GM23338 (cell line): ENCODE measurements around the gene CANT1.

ENCODE experiments used
- CREB1 ChIP-seq: fragments of 250-450 bp; sonication (Bioruptor Pico); IDR thresholded peaks from 2 replicates; pipeline ENCODE4 v1.5.0; 2020; ENCODE audit warnings: low read depth, mild to moderate bottlenecking, moderate library complexity
- EZH2 ChIP-seq: fragments of 200-600 bp; sonication (generic); IDR thresholded peaks from one replicate; pipeline ENCODE4 v1.8.0; 2017; ENCODE audit warnings: antibody characterized with exemption, mild to moderate bottlenecking, low read depth; ENCODE audit not compliant: unreplicated experiment
- EZH2phosphoT487 ChIP-seq: fragments of 200-600 bp; sonication (generic); IDR thresholded peaks from one replicate; pipeline ENCODE4 v1.8.1; 2018; ENCODE audit warnings: antibody characterized with exemption; ENCODE audit not compliant: unreplicated experiment
- JUNB ChIP-seq: IDR thresholded peaks from one replicate; pipeline ENCODE4 v1.6.1; 2016; ENCODE audit warnings: antibody characterized with exemption; ENCODE audit not compliant: unreplicated experiment
- POLR2AphosphoS5 ChIP-seq: IDR thresholded peaks from 2 replicates; pipeline ENCODE4 v1.6.1; 2016; ENCODE audit warnings: antibody characterized with exemption, low read depth
- STAT1 ChIP-seq: IDR thresholded peaks from one replicate; pipeline ENCODE4 v1.6.1; 2016; ENCODE audit warnings: antibody characterized with exemption; ENCODE audit not compliant: unreplicated experiment
- ZNF114 ChIP-seq: fragments of 250-450 bp; sonication (Bioruptor Pico); IDR thresholded peaks from 2 replicates; pipeline ENCODE4 v1.5.0; 2020; ENCODE audit warnings: mild to moderate bottlenecking, moderate library complexity
- ZNF331 ChIP-seq: fragments of 250-450 bp; sonication (Bioruptor Pico); IDR thresholded peaks from 2 replicates; pipeline ENCODE4 v1.5.0; 2020; ENCODE audit warnings: low read depth, mild to moderate bottlenecking, moderate library complexity
- TF ChIP-seq, protein P1 (sequence below), 2 experiments: fragments of 200-600 bp in 1 of 2; sonication (generic) in 1 of 2; conservative IDR thresholded peaks; 2 replicates each; pipeline versions ENCODE4 v1.5.1 to v1.6.1; 2016 to 2017; ENCODE audit warnings: antibody characterized with exemption in 2 of 2, low read depth in 2 of 2, mild to moderate bottlenecking in 2 of 2, moderate library complexity in 1 of 2
- TF ChIP-seq, protein P2 (sequence below): IDR thresholded peaks from one replicate; pipeline ENCODE4 v1.6.1; 2018; ENCODE audit warnings: antibody characterized with exemption; ENCODE audit not compliant: unreplicated experiment
- TF ChIP-seq, protein P3 (sequence below): fragments of 250-450 bp; sonication (Bioruptor Pico); IDR thresholded peaks from 2 replicates; pipeline ENCODE4 v1.5.0; 2020; ENCODE audit warnings: mild to moderate bottlenecking, moderate library complexity
- TF ChIP-seq, protein P4 (sequence below): IDR thresholded peaks from 2 replicates; pipeline ENCODE4 v1.6.1; 2016; ENCODE audit warnings: antibody characterized with exemption

DNA sequence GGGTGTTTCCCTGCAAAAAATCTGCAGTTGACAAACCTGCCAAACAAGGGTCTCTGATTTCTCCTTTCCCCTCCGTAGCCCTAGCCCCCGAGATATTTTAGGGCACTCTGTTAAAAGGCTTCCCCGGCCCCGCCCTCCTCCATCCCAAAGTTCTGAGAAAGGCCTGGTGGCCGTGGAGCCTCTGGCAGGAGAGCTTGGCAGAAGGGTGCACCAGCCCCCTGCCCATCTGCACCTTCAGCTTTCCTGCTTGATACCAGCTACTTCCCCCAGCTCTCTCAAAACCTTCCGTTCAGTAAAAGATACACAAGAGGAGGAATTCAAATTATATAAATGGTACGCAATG lies 711 bp upstream of the CANT1 start:
- TF ChIP-seq, protein P1, sequence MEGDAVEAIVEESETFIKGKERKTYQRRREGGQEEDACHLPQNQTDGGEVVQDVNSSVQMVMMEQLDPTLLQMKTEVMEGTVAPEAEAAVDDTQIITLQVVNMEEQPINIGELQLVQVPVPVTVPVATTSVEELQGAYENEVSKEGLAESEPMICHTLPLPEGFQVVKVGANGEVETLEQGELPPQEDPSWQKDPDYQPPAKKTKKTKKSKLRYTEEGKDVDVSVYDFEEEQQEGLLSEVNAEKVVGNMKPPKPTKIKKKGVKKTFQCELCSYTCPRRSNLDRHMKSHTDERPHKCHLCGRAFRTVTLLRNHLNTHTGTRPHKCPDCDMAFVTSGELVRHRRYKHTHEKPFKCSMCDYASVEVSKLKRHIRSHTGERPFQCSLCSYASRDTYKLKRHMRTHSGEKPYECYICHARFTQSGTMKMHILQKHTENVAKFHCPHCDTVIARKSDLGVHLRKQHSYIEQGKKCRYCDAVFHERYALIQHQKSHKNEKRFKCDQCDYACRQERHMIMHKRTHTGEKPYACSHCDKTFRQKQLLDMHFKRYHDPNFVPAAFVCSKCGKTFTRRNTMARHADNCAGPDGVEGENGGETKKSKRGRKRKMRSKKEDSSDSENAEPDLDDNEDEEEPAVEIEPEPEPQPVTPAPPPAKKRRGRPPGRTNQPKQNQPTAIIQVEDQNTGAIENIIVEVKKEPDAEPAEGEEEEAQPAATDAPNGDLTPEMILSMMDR (conservative IDR thresholded peaks at IDR 0.05; ENCODE audit: low read depth in 2 of 2): no peak
- TF ChIP-seq EZH2 (no peak), POLR2AphosphoS5 (no peak), EZH2phosphoT487 (no peak), CREB1 (CRISPR knock-in tag) (no peak), JUNB (no peak), ZNF114 (CRISPR knock-in tag) (no peak), ZNF331 (no peak), STAT1 (no peak)
- TF ChIP-seq, protein P2, sequence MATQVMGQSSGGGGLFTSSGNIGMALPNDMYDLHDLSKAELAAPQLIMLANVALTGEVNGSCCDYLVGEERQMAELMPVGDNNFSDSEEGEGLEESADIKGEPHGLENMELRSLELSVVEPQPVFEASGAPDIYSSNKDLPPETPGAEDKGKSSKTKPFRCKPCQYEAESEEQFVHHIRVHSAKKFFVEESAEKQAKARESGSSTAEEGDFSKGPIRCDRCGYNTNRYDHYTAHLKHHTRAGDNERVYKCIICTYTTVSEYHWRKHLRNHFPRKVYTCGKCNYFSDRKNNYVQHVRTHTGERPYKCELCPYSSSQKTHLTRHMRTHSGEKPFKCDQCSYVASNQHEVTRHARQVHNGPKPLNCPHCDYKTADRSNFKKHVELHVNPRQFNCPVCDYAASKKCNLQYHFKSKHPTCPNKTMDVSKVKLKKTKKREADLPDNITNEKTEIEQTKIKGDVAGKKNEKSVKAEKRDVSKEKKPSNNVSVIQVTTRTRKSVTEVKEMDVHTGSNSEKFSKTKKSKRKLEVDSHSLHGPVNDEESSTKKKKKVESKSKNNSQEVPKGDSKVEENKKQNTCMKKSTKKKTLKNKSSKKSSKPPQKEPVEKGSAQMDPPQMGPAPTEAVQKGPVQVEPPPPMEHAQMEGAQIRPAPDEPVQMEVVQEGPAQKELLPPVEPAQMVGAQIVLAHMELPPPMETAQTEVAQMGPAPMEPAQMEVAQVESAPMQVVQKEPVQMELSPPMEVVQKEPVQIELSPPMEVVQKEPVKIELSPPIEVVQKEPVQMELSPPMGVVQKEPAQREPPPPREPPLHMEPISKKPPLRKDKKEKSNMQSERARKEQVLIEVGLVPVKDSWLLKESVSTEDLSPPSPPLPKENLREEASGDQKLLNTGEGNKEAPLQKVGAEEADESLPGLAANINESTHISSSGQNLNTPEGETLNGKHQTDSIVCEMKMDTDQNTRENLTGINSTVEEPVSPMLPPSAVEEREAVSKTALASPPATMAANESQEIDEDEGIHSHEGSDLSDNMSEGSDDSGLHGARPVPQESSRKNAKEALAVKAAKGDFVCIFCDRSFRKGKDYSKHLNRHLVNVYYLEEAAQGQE: no peak
- TF ChIP-seq, protein P3, sequence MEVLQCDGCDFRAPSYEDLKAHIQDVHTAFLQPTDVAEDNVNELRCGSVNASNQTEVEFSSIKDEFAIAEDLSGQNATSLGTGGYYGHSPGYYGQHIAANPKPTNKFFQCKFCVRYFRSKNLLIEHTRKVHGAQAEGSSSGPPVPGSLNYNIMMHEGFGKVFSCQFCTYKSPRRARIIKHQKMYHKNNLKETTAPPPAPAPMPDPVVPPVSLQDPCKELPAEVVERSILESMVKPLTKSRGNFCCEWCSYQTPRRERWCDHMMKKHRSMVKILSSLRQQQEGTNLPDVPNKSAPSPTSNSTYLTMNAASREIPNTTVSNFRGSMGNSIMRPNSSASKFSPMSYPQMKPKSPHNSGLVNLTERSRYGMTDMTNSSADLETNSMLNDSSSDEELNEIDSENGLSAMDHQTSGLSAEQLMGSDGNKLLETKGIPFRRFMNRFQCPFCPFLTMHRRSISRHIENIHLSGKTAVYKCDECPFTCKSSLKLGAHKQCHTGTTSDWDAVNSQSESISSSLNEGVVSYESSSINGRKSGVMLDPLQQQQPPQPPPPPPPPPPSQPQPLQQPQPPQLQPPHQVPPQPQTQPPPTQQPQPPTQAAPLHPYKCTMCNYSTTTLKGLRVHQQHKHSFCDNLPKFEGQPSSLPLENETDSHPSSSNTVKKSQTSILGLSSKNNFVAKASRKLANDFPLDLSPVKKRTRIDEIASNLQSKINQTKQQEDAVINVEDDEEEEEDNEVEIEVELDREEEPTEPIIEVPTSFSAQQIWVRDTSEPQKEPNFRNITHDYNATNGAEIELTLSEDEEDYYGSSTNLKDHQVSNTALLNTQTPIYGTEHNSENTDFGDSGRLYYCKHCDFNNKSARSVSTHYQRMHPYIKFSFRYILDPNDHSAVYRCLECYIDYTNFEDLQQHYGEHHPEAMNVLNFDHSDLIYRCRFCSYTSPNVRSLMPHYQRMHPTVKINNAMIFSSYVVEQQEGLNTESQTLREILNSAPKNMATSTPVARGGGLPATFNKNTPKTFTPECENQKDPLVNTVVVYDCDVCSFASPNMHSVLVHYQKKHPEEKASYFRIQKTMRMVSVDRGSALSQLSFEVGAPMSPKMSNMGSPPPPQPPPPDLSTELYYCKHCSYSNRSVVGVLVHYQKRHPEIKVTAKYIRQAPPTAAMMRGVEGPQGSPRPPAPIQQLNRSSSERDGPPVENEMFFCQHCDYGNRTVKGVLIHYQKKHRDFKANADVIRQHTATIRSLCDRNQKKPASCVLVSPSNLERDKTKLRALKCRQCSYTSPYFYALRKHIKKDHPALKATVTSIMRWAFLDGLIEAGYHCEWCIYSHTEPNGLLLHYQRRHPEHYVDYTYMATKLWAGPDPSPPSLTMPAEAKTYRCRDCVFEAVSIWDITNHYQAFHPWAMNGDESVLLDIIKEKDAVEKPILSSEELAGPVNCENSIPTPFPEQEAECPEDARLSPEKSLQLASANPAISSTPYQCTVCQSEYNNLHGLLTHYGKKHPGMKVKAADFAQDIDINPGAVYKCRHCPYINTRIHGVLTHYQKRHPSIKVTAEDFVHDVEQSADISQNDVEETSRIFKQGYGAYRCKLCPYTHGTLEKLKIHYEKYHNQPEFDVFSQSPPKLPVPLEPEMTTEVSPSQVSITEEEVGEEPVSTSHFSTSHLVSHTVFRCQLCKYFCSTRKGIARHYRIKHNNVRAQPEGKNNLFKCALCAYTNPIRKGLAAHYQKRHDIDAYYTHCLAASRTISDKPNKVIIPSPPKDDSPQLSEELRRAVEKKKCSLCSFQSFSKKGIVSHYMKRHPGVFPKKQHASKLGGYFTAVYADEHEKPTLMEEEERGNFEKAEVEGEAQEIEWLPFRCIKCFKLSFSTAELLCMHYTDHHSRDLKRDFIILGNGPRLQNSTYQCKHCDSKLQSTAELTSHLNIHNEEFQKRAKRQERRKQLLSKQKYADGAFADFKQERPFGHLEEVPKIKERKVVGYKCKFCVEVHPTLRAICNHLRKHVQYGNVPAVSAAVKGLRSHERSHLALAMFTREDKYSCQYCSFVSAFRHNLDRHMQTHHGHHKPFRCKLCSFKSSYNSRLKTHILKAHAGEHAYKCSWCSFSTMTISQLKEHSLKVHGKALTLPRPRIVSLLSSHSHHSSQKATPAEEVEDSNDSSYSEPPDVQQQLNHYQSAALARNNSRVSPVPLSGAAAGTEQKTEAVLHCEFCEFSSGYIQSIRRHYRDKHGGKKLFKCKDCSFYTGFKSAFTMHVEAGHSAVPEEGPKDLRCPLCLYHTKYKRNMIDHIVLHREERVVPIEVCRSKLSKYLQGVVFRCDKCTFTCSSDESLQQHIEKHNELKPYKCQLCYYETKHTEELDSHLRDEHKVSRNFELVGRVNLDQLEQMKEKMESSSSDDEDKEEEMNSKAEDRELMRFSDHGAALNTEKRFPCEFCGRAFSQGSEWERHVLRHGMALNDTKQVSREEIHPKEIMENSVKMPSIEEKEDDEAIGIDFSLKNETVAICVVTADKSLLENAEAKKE (CRISPR knock-in tag): no peak
- TF ChIP-seq, protein P4, sequence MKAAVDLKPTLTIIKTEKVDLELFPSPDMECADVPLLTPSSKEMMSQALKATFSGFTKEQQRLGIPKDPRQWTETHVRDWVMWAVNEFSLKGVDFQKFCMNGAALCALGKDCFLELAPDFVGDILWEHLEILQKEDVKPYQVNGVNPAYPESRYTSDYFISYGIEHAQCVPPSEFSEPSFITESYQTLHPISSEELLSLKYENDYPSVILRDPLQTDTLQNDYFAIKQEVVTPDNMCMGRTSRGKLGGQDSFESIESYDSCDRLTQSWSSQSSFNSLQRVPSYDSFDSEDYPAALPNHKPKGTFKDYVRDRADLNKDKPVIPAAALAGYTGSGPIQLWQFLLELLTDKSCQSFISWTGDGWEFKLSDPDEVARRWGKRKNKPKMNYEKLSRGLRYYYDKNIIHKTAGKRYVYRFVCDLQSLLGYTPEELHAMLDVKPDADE: no peak
